Lung (tissue), 12 donors: ENCODE data around the gene MOB3B. TPM values are rescaled to one million over a fixed set of nuclear protein-coding genes. Genes with fewer than 3 reads are reported as not detected.
"Not testable (repeated sequence)": the region's sequence is repeated elsewhere in the genome, so short reads cannot be mapped to it uniquely, and the experiment has no call there.

Source experiments
- ATAC-seq: fragments of 200-7000 bp; cut with Tn5 transposase; one replicate; pipeline ENCODE4 v1.9.1; 2020; ENCODE audit warnings: moderate number of reproducible peaks; ENCODE audit not compliant: insufficient read depth, low FRiP score
- DNase-seq, 3 donors: peaks; one replicate each; pipeline ENCODE4 v3.0.0-alpha.2; 2013 to 2017
- H3K27ac ChIP-seq, 2 donors: one replicate each; pipeline ENCODE4 v1.5.1; 2013; ENCODE audit warnings: mild to moderate bottlenecking in 2 of 2, moderate library complexity in 2 of 2, control low read depth in 1 of 2, inconsistent platforms in 1 of 2, low read depth in 1 of 2, low read length in 1 of 2
- H3K27me3 ChIP-seq, 3 donors: one replicate each; pipeline ENCODE4 v1.5.1; 2013; ENCODE audit warnings: low read length in 2 of 3; ENCODE audit not compliant: control insufficient read depth in 3 of 3, insufficient read depth in 3 of 3
- H3K36me3 ChIP-seq, 4 donors: one replicate each; pipeline ENCODE4 v1.5.1; 2013; ENCODE audit warnings: low read length in 4 of 4, mild to moderate bottlenecking in 1 of 4, moderate library complexity in 1 of 4; ENCODE audit not compliant: control insufficient read depth in 4 of 4, insufficient read depth in 4 of 4
- H3K4me1 ChIP-seq, 5 donors: one replicate each; pipeline ENCODE4 v1.5.1; 2013; ENCODE audit warnings: low read length in 5 of 5, mild to moderate bottlenecking in 2 of 5, moderate library complexity in 1 of 5; ENCODE audit not compliant: control insufficient read depth in 5 of 5, insufficient read depth in 5 of 5
- H3K4me3 ChIP-seq: one replicate; pipeline ENCODE4 v1.5.1; 2013; ENCODE audit warnings: mild to moderate bottlenecking, control low read depth, moderate library complexity
- H3K9ac ChIP-seq, 2 donors: one replicate each; pipeline ENCODE4 v1.5.1; 2013; ENCODE audit warnings: low read length in 2 of 2, control low read depth in 1 of 2; ENCODE audit not compliant: insufficient read depth in 1 of 2
- H3K9me3 ChIP-seq, 4 donors: one replicate each; pipeline ENCODE4 v1.5.1; 2013; ENCODE audit warnings: low read length in 3 of 4, mild to moderate bottlenecking in 1 of 4, moderate library complexity in 1 of 4; ENCODE audit not compliant: control insufficient read depth in 4 of 4, insufficient read depth in 3 of 4
- WGBS, 2 donors: extraction: QIAGEN DNeasy Blood & Tissue Kit; methylation state at CpG; one replicate each; pipeline ENCODE4 v1.1.7; 2013; 5-methylcytosine and 5-hydroxymethylcytosine counted together
- polyA plus RNA-seq, 2 donors: library from polyadenylated mRNA; stranded (reverse); fragments of 200-250 nt; gene quantifications; one replicate each; pipeline ENCODE4 v1.2.1, GENCODE V29; 2013
- total RNA-seq, 2 donors: library from RNA; depleted of rRNA in 1 of 2; stranded (reverse); fragments of >200 nt in 1 of 2; gene quantifications; one replicate each; pipeline ENCODE4 v1.2.1, GENCODE V29; 2014 to 2021
- TF ChIP-seq, protein P1 (sequence below): IDR thresholded peaks from 2 replicates; pipeline ENCODE4 v1.5.1; 2012; ENCODE audit warnings: mild to moderate bottlenecking; ENCODE audit errors: control extremely low read depth, extremely low read depth
- donor health status: control.
- donor health status: control.
- donor health status: Bipolar disorder and iron deficiency.
- donor health status: healthy.
- donor health status: DM: yes; HTN: yes; CAD: no.

MOB3B gene
- total and polyA plus RNA-seq, 4 donors: 1.6 to 12.9 (median 6.4) TPM

DNA sequence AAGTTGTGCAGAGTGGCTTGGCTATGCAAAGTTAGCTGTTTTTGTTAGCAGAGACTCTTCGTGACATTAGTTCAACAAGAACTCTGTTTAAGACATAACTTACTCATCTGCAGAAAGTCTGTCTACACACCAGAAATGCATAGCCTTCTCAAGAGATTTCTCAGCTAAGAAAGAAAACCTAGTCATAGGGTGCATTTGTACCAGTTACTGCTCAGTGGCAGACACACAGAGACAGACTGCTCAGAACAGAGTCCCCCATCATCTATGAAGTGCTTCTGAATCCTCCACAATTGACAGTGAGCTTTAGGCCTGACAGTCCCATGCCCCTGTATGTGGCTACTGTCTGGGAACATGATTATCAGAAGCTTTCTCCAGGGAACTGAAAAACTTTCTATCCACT is 61.6 kb downstream of the MOB3B start:
- no peak for DNase-seq
- 86 to 91% methylated on average over 1 of the region's 1 CpG for WGBS, 2 donors
- ATAC-seq: no peak
- H3K4me1 ChIP-seq: peaks cover 0 to 12% (median 5%) of the 10 kb centered on the region in 5 donors
- no peak overlapping the region for H3K27ac ChIP-seq
- TF ChIP-seq, protein P1, sequence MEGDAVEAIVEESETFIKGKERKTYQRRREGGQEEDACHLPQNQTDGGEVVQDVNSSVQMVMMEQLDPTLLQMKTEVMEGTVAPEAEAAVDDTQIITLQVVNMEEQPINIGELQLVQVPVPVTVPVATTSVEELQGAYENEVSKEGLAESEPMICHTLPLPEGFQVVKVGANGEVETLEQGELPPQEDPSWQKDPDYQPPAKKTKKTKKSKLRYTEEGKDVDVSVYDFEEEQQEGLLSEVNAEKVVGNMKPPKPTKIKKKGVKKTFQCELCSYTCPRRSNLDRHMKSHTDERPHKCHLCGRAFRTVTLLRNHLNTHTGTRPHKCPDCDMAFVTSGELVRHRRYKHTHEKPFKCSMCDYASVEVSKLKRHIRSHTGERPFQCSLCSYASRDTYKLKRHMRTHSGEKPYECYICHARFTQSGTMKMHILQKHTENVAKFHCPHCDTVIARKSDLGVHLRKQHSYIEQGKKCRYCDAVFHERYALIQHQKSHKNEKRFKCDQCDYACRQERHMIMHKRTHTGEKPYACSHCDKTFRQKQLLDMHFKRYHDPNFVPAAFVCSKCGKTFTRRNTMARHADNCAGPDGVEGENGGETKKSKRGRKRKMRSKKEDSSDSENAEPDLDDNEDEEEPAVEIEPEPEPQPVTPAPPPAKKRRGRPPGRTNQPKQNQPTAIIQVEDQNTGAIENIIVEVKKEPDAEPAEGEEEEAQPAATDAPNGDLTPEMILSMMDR: no peak
- H3K4me3 ChIP-seq: no peak overlapping the region
- H3K36me3 ChIP-seq: no peaks in the 10 kb centered on the region
- no peak overlapping the region for H3K9ac ChIP-seq
- H3K27me3 ChIP-seq: no peaks in the 10 kb centered on the region
- H3K9me3 ChIP-seq: no peaks in the 10 kb centered on the region

DNA sequence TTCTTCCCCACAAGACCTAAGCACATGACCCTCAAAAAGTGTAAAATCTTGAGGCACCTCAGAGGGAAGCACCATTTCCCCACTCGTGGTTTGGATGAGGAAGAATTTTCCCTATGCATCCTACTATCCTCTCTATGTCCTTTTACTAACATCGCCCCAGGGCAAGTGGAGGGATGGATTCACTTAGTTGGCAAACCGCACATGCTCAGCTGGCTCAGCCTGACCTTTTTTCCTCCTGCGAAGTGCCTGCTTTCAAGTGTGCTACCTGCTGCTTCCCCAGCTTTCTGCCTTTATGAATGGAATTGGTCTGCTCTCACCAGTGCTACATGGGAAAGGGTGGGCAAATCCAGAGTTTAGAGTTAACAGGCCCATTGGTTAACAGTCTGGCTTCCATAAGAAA is 62.1 kb downstream of the MOB3B start:
- TF ChIP-seq, protein P1: no peak
- ATAC-seq: no peak
- DNase-seq: no peak
- Histone ChIP-seq H3K4me1 (peaks cover 0 to 7% (median 3%) of the 10 kb centered on the region in 5 donors), H3K4me3 (no peak overlapping the region), H3K36me3 (no peaks in the 10 kb centered on the region), H3K27me3 (no peaks in the 10 kb centered on the region), H3K9me3 (no peaks in the 10 kb centered on the region), H3K27ac (no peak overlapping the region), H3K9ac (no peak overlapping the region)
- 86 to 90% methylated on average over 4 of the region's 4 CpGs for WGBS, 2 donors

DNA sequence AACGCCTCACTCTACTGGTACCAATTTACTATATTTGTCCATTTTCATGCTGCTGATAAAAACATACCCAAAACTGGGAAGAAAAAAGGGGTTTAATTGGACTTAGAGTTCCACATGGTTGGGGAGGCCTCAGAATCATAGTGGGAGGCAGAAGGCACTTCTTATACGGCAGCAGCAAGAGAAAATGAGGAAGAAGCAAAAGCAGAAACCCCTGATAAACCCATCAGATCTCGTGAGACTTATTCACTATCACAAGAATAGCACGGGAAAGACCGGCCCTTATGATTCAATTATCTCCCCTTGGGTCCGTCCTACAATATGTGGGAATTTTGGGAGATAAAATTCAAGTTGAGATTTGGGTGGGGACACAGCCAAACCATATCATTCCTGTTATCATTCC is 63.1 kb downstream of the MOB3B start:
- H3K27ac ChIP-seq, H3K4me1 ChIP-seq, H3K27me3 ChIP-seq, H3K9me3 ChIP-seq, DNase-seq, ATAC-seq, H3K9ac ChIP-seq, H3K36me3 ChIP-seq, H3K4me3 ChIP-seq: not testable (repeated sequence)
- 83 to 88% methylated on average over 6 of the region's 6 CpGs for WGBS, 2 donors

DNA sequence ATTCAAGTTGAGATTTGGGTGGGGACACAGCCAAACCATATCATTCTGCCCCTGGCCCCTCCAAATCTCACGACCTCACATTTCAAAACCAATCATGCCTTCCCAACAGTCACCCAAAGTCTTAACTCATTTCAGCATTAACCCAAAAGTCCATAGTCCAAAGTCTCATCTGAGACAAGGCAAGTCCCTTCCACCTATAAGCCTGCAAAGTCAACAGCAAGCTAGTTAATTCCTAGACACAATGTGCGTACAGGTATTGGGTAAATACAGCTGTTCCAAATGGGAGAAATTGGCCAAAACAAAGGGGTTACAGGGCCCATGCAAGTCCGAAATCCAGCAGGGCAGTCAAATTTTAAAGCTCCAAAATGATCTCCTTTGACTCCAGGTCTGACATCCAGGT is 64.7 kb downstream of the MOB3B start:
- DNase-seq, H3K27ac ChIP-seq, ATAC-seq, H3K9me3 ChIP-seq, H3K36me3 ChIP-seq, H3K27me3 ChIP-seq, H3K9ac ChIP-seq, H3K4me3 ChIP-seq: not testable (repeated sequence)
- 93% methylated on average over 3 of the region's 3 CpGs for WGBS, 2 donors
- H3K4me1 ChIP-seq: peaks cover 0 to 11% (median 3%) of the 10 kb centered on the region in 5 donors

DNA sequence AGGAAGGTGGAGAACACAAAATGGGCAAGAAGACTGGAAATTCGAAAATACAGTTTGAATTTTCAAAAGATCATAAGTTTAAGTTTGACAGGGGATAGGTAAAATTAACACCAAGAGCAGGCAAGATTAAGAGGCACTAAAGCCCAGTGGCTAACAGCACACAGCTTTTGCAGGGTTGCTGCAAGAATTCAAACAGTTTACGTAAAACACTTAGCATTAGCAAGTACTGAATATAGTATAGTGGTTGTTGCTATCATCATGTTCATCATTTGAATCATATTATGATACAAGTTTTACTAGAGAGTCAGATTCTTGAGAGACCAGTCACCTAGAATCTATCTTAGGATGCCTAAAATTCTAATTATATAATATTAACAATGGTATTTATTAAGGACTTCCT is 66.8 kb downstream of the MOB3B start:
- H3K9me3 ChIP-seq: no peaks in the 10 kb centered on the region
- 84 to 88% methylated on average over 2 of the region's 2 CpGs for WGBS, 2 donors
- TF ChIP-seq, protein P1: no peak
- no peaks in the 10 kb centered on the region for H3K27me3 ChIP-seq
- peaks cover 0 to 21% (median 3%) of the 10 kb centered on the region in 5 donors for H3K4me1 ChIP-seq
- H3K4me3 ChIP-seq: no peak overlapping the region
- no peak overlapping the region for H3K27ac ChIP-seq
- H3K9ac ChIP-seq: no peak overlapping the region
- H3K36me3 ChIP-seq: no peaks in the 10 kb centered on the region
- ATAC-seq (no peak), DNase-seq (no peak)
